HG03280 (cell line): Measurements from ENCODE around the gene FBXO11.
"Not testable (repeated sequence)": the region's sequence is repeated elsewhere in the genome, so short reads cannot be mapped to it uniquely, and the experiment has no call there.

ENCODE experiments used
- ATAC-seq: cut with Tn5 transposase; IDR thresholded peaks from one replicate; pipeline ENCODE4 v1.9.1; 2021; ENCODE audit warnings: mild to moderate bottlenecking, moderate library complexity; ENCODE audit not compliant: unreplicated experiment

FBXO11 gene

GRCh38 chr2:47906157-47907038, at the start of gene FBXO11:
FBXO11 (minus strand) TSS chr2:47906498; CDS start chr2:47905720, 778 bp downstream.
- ATAC-seq = peak; percentile 83

DNA sequence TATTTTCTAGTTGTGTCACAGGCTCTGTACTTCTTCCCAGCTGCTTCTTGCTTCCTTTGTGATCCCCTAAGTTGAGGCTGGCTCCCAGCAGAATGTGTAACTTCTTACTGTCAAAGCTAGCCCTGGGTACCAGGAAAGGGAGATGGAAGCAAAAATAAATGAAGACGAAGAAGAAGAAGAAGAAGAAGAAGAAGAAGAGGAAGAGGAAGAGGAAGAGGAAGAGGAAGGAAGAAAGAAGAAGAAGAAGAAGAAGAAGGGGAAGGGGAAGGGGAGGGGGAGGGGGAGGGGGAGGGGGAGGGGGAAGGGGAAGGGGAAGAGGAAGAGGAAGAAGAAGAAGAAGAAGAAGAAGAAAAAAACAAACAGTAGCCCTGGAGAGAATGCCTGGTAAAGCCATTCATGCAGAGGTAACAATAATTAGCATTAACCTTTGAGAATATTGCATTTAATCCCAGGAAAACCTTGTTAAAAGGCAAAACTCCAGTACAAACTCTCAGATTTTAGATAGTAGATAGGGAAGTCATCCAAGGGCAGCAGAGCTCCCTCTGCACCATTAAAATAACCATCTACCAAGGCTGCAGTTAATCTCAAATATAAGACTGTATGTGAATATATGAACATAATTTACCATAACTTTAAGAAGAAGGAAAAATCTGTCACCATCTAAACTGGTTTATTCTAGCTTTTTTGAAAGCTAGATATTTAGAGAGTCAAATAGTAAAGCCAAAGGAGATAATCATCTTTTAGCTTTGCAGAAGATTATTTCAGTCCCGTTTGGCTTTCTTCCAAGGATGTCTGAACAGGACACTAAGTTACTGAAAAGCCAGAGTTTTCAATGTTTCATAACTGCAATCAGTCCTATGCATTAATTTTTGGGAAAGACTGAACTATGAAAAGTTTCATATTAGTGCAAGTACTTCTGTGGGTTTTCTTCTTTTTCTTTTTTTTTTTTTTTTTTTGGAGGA, 44.3 kb upstream of the FBXO11 start:
- no peak for ATAC-seq

DNA sequence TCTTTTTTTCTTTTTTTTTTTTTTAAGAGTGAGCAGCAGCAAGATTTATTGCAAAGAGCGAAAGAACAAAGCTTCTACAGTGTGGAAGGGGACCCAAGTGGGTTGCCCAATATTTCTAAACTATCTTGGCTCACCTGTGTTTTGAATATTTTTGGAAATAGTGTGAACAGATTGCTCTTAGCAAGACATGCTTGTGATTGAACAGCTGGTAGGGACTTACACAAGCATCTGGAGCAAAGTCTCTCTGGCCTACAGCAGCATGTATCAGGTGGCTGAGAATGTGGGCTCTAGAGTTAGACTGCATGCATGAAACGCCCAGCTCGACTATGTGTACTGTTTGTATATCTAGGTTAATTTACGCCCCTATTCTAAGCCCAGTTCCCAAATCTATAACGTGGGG, 40.3 kb upstream of the FBXO11 start:
- ATAC-seq = no peak

DNA sequence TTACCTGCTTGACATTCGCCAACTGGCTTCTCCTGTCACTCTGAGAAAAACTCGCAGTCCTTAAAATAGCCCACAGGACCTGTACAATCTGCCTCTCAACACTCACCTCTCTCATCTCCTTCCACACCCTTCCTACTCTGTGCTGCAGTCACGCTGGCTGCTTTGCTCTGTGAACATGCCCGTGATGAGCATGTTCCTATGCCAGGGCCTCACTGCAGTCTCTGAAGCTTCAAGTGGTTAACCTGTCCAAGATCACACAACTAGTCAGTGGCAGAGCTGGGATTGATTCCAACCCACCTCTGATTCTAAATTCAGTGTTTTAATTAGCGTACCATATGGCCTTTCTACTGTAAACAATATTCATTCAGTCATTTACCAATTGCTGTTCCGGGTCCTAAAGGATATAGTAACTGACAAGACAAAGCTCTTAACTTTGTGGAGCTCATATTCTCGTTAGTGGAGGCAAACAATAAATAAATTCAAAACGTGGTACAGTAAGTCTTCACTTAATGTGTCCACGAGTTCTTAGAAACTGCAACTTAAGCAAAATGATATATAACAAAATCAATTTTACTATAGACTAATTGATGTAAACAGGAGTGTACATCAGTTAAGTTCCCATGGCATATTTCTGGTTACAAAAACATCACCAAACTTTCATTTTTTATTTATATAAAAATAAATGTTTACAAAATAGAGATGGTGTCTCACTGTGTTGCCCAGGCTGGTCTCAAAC, 38.9 kb upstream of the FBXO11 start:
- no peak for ATAC-seq

GRCh38 chr2:47941936-47942335, 35.6 kb upstream of the FBXO11 start:
- no peak for ATAC-seq

DNA sequence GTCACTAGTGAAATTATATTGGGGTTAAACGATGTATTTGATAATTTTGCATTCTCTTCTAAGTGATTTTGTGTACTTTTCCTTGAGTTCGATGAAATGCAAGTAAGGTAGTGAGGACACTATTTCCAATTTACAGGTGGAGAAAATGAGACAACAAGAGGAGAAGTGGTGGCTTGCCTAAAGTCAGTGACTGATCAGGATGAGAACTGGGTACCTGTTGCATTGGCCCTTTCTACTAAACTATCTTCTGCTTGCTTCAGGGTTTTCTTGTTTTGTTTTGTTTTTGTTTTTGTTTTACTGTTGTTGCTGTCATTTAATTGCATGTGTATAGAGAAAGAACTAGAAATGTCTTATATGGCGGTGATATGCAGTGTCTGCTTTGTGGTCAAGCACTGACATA, 31.4 kb upstream of the FBXO11 start:
- no peak for ATAC-seq

DNA sequence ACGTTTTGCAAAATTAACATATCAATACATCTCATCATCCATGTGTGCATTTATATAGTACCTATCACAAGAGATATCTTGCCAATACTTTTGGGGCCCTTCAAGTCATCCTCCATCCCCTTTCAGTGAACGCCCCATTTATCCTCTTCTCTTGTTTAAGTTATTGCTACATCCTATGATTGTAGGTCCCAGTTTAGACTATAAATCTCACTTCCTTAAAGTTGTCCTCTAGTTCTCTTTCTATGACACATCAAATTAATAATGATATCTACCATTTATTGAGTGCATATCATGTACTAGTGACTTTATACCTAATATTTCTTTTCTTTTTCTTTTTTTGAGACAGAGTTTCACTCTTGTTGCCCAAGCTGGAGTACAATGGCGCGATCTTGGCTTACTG, 28.8 kb upstream of the FBXO11 start:
- no peak for ATAC-seq

DNA sequence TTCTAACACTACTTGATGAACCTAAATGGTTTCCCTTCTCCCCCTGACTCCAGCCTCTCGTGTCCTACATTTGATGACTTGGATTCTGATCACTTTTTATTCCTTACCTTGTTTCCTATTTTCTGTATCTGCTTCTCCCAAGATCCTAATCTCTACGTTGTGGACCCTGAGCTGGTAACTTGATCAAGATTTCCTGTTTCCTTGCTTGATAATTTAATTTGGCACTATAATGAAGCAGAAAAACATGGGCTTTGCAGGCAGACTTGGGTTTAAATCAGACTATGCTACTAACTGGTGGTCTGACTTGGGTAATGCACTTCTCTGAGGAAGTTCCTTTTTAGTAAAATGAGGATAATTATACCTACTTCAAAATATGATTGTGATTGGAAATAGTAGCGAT, 11.7 kb upstream of the FBXO11 start:
- no peak for ATAC-seq

- ATAC-seq = no peak
Measured at GRCh38 chr2:47917276-47917961, 11.1 kb upstream of the FBXO11 start.

- ATAC-seq = no peak
Measured at GRCh38 chr2:47916412-47916811, 10.1 kb upstream of the FBXO11 start.

DNA sequence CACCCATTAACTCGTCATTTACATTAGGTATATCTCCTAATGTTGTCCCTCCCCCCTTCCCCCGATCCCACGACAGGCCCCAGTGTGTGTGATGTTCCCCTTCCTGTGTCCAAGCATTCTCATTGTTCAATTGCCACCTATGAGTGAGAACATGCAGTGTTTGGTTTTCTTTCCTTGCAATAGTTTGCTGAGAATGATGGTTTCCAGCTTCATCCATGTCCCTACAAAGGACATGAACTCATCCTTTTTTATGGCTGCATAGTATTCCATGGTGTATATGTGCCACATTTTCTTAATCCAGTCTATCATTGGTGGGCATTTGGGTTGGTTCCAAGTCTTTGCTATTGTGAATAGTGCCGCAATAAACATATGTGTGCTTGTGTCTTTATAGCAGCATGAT, 4.4 kb upstream of the FBXO11 start:
- not testable (repeated sequence) for ATAC-seq

- no peak for ATAC-seq
Measured at GRCh38 chr2:47908682-47909081, 2.4 kb upstream of the FBXO11 start.

GRCh38 chr2:47907039-47907781, 912 bp upstream of the FBXO11 start:
- no peak for ATAC-seq

- peak; percentile 11 for ATAC-seq
Measured at GRCh38 chr2:47905386-47906156, 727 bp downstream of the FBXO11 start.

DNA sequence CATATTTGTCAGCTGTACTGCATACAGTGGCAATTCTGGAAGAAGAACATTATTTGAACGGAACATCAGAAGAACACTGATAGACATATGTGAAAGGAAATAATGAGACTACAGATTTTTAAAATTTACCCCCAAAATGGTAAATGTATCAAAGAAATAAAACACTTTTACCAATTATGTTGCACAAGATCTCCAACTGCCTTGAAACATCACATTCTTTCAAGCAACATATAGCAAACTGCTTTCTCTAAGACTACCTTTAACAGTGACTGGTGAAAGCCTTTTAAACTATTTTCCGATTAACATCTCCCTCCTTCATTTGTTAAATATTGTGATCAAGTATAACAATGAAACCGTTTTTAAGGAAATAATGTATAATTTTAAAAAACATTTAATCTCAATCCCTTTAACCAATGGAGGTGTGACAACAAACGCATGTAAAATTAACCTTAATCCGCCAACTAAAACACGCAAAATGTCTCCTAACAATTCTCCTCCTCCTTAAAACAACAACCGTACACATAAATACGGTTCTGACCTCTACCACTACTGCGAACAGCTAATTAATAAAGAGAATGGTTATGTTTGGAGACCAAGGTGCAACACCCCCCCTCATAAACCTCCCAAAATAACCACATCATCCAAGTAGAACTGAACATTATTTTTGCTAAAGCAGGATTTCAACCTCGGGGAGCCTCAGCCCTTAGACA, 2.4 kb downstream of the FBXO11 start:
- no peak for ATAC-seq

DNA sequence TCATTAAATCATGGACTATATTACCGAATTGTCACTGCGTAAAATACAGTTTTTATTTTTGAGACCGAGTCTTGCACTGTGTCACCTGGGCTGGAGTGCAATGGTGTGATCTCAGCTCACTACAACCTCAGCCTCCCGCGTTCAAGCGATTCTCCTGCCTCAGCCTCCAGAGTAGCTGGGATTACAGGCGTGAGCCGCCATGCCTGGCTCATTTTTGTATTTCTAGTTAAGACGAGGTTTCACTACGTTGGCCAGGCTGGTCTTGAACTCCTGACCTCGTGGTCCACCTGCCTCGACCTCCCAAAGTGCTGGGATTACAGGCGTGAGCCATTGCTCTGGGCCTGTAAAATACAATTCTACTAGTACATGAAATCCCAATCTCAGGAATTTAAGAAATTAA, 4.4 kb downstream of the FBXO11 start:
- not testable (repeated sequence) for ATAC-seq

GRCh38 chr2:47900857-47901256, 5.4 kb downstream of the FBXO11 start:
- no peak for ATAC-seq
